ENCODE data around the gene JADE1. TPM values are rescaled to one million over a fixed set of nuclear protein-coding genes. Genes with fewer than 3 reads are reported as not detected.

Gene JADE1
- polyA plus RNA-seq, 1 experiment = 23.2 TPM

DNA sequence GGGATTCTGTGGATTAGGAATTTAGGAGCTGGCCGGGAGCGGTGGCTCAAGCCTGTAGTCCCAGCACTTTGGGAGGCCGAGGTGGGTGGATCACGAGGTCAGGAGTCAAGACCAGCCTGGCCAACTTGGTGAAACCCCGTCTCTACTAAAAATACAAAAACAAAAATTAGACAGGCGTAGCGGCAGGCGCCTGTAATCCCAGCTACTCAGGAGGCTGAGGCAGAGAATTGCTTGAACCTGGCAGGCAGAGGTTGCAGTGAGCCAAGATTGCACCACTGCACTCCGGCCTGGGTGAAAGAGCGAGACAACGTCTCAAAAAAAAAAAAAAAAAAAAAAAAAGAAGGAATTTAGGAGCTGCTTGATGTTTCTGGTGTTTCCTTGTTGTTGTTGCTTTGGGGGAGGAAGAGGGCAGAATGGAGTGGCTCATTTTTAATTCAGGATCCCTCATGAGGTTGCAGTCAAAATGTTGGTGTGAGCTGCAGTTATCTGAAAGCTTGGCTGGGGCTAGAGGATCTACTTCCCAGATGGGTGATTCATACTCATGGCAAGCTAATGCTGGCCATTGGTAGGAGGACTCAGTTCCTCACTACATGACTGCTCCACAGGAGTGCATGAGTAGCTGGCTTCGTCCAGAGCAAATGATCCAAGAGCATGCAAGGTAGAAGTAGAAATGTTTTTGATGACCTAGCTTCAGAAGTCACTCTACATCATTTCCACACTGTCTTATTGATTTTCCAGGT, 26.5 kb upstream of the JADE1 start:
- TF ChIP-seq, protein P1, sequence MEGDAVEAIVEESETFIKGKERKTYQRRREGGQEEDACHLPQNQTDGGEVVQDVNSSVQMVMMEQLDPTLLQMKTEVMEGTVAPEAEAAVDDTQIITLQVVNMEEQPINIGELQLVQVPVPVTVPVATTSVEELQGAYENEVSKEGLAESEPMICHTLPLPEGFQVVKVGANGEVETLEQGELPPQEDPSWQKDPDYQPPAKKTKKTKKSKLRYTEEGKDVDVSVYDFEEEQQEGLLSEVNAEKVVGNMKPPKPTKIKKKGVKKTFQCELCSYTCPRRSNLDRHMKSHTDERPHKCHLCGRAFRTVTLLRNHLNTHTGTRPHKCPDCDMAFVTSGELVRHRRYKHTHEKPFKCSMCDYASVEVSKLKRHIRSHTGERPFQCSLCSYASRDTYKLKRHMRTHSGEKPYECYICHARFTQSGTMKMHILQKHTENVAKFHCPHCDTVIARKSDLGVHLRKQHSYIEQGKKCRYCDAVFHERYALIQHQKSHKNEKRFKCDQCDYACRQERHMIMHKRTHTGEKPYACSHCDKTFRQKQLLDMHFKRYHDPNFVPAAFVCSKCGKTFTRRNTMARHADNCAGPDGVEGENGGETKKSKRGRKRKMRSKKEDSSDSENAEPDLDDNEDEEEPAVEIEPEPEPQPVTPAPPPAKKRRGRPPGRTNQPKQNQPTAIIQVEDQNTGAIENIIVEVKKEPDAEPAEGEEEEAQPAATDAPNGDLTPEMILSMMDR (IDR thresholded peaks at IDR 0.05; ENCODE audit: low read depth, low read length) = no peak
- Histone ChIP-seq H3K9me3 (ENCODE audit: control insufficient read depth, insufficient read depth, low read length) (no peaks in the 10 kb centered on the region; the same call in 1 of the 2 replicates), H3K4me3 (ENCODE audit: low read depth, low read length) (no peak overlapping the region), H3K27me3 (ENCODE audit: control insufficient read depth, insufficient read depth, low read length) (no peaks in the 10 kb centered on the region), H3K27ac (ENCODE audit: low read depth, low read length) (no peak overlapping the region)
- ChIA-PET CTCF (interaction anchor here (0.6 to 0.7 kb wide), 2 partner anchors 327 to 362 kb away, joined by 3 to 5 read pairs; no protein-coding TSS in a partner anchor), POLR2A (interaction anchor here (0.6 kb wide), 1 partner anchor 12 kb away, joined by 4 read pairs; no protein-coding TSS in a partner anchor)
- no peak for DNase-seq (ENCODE audit: low read depth, low spot score)

- Histone ChIP-seq H3K4me3 (ENCODE audit: low read depth, low read length) (no peak overlapping the region), H3K27ac (ENCODE audit: low read depth, low read length) (no peak overlapping the region), H3K9me3 (ENCODE audit: control insufficient read depth, insufficient read depth, low read length) (no peaks in the 10 kb centered on the region; the same call in 1 of the 2 replicates), H3K27me3 (ENCODE audit: control insufficient read depth, insufficient read depth, low read length) (no peaks in the 10 kb centered on the region)
- ChIA-PET POLR2A (no interaction called here), CTCF (interaction anchor here (0.6 kb wide), 1 partner anchor 59 kb away, joined by 3 read pairs; no protein-coding TSS in a partner anchor)
- DNase-seq (ENCODE audit: low read depth, low spot score) = no peak
- TF ChIP-seq, protein P1 (IDR thresholded peaks at IDR 0.05; ENCODE audit: low read depth, low read length) = no peak
Observed at GRCh38 chr4:128787509-128788311, 21.8 kb upstream of the JADE1 start.

DNA sequence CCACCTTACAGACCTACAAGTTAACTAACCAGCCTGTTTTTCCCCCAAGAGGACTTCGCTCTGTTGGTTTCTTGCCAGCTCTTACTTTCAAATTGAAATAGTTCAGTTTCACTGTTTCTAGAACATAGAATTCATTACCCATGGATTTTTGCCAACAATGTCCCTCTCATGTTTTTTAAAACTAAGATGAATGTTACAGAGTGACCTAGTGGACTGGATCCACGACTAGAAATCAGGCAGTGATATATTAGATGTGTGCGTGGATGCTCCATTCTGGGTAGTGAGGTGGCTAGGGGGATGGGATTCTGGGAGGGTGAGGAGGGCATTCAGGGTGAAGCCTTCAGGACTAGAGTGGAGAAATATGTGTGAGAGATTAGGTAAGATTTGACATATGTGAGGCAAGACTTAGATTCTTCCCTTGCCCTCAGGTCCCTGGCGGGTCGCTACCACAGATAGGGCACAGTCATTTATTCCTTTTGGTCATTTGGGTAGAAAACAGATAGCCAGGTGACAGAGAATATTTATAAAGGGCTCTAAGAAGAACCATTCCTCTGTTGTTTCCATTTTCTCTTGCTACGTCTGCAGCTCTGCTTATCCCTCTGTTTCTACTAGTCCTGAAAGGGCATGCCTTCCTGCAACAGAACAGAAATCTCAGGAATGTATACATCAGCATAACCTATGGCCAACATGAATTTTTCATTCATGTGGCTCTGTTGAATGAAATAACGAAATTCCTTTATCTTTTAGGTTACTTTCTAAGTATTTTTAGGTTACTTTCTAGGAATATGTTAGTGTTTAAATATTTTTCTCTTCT, 15.4 kb upstream of the JADE1 start:
- H3K27ac ChIP-seq (ENCODE audit: low read depth, low read length) = no peak overlapping the region
- CTCF ChIA-PET = no interaction called here
- no peaks in the 10 kb centered on the region for H3K27me3 ChIP-seq (ENCODE audit: control insufficient read depth, insufficient read depth, low read length)
- H3K4me3 ChIP-seq (ENCODE audit: low read depth, low read length) = no peak overlapping the region
- TF ChIP-seq, protein P1 (IDR thresholded peaks at IDR 0.05; ENCODE audit: low read depth, low read length) = no peak
- no peak for DNase-seq (ENCODE audit: low read depth, low spot score)
- H3K9me3 ChIP-seq (ENCODE audit: control insufficient read depth, insufficient read depth, low read length) = no peaks in the 10 kb centered on the region
- POLR2A ChIA-PET = no interaction called here

DNA sequence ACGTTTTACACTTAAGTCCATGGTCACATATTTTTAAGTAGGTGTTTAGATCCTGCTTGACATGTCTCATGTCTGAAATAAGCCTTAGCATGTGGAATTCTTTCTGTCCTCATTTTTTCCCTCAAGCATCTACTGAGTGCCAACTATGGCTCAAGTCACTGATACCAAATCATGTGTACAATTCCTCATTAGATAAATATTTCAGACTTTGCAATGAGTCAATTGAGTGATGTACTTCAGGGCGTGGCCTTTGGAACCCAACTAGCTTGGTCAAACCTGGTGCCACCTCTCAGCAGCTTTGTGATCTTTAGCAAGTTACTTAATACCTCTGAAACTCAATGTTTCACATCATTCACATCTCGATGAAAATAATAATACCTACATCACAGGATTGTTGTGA, 12.6 kb upstream of the JADE1 start:
- no peak overlapping the region for H3K4me3 ChIP-seq (ENCODE audit: low read depth, low read length)
- ChIA-PET CTCF (interaction anchor here (0.5 to 1.5 kb wide), 3 partner anchors 13 to 746 kb away, joined by 3 read pairs; partner anchors contain the start of gene JADE1), POLR2A (no interaction called here)
- no peaks in the 10 kb centered on the region for H3K27me3 ChIP-seq (ENCODE audit: control insufficient read depth, insufficient read depth, low read length)
- DNase-seq (ENCODE audit: low read depth, low spot score) = no peak
- no peaks in the 10 kb centered on the region for H3K9me3 ChIP-seq (ENCODE audit: control insufficient read depth, insufficient read depth, low read length)
- TF ChIP-seq, protein P1 (IDR thresholded peaks at IDR 0.05; ENCODE audit: low read depth, low read length) = no peak
- H3K27ac ChIP-seq (ENCODE audit: low read depth, low read length) = no peak overlapping the region
